GM19351 (cell line): Measurements from ENCODE around the gene P2RX5.
A peak's percentile ranks its signal among the peaks of the same experiment; 100 is the strongest.

Experiments used
- ATAC-seq: cut with Tn5 transposase; IDR thresholded peaks from one replicate; pipeline ENCODE4 v1.9.1; 2021; ENCODE audit warnings: mild to moderate bottlenecking, moderate library complexity; ENCODE audit not compliant: unreplicated experiment

P2RX5 gene

DNA sequence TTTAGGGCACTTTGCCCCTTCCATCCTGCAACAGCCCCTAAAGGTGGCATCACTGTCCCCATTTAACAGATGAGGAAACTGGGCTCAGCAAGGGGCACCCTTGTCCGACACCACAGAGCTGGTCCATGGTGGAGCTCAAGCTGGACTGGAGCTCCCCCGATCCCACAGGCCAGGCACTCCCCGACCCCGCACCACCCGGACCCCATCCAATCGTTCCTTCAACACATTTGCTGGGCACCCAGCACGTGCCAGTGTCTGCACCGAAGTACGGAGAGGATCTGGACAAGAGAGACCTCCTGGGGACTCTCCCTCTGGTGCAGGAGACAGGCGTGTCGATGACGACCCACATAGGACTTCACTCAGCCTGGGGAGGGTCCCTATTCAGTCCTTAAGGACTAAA, 13.9 kb downstream of the P2RX5 start:
- ATAC-seq: no peak

- no peak for ATAC-seq
Observed at GRCh38 chr17:3681565-3681964, 14.4 kb downstream of the P2RX5 start.

GRCh38 chr17:3681057-3681456, 14.9 kb downstream of the P2RX5 start:
- no peak for ATAC-seq

- no peak for ATAC-seq
Observed at GRCh38 chr17:3679531-3680126, 16.3 kb downstream of the P2RX5 start.

GRCh38 chr17:3678821-3679530, 17.0 kb downstream of the P2RX5 start:
- no peak for ATAC-seq

- ATAC-seq: no peak
Observed at GRCh38 chr17:3678095-3678820, 17.7 kb downstream of the P2RX5 start.

DNA sequence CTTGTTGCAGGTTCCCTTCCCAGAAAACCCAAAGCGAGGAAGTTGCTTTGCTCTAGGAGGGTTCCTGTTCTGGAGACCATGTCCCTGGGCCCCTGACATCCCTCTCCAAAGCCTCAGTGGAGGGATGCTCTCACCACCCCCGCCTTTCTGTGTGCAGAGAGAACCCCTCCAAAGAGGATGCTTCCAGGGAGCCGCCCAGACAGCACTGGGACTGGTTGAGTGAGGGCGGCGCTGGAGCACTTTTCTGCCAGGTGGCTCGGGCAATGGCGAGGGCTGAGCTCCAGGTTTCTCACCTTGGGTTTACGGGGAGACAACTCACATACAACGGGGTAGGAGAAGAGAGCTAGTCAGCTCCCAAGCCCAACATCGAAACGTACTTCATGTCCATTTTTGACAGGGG, 20.1 kb downstream of the P2RX5 start:
- no peak for ATAC-seq

DNA sequence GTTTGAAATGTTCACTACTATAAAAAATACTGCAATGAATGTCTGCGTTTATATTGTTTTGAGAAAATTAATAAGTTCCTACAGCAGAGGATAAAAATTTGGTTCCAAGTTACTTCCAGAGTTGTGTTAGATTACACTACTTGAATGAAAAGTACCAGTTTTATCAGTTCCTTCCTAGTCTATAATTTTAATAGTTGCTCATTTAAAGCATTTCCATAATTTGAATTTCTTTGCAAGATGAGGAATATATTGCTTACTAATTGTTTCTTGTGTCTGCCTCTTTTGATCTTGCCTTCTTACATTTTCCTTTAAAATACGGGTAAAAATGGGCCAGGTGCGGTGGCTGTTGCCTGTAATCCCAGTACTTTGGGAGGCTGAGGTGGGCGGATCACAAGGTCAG, 23.4 kb downstream of the P2RX5 start:
- no peak for ATAC-seq

DNA sequence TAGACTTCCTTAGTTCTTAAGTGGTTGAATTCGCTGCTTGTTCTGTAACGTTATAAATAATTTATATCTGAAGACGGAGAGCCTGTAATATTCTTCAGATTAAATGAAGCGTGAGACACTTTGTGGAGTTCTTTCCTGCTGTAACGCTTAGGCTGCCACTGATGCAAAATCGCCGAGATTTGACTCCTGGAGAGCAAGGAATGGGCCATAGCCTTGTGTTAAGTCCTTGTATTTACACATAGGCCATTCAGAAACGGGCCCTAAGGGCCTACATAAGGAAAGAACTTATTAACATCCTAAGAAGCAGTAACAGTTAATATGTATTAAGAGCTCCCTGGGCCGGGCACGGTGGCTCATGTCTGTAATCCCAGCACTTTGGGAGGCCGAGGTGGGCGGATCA, 26.4 kb downstream of the P2RX5 start:
- ATAC-seq: no peak

DNA sequence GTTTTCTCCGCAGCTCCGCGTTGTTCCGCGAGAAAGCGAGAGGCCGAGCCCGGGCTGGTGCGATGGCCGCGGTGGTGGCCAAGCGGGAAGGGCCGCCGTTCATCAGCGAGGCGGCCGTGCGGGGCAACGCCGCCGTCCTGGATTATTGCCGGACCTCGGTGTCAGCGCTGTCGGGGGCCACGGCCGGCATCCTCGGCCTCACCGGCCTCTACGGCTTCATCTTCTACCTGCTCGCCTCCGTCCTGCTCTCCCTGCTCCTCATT, 26.9 kb downstream of the P2RX5 start:
- ATAC-seq: peak; percentile 8

DNA sequence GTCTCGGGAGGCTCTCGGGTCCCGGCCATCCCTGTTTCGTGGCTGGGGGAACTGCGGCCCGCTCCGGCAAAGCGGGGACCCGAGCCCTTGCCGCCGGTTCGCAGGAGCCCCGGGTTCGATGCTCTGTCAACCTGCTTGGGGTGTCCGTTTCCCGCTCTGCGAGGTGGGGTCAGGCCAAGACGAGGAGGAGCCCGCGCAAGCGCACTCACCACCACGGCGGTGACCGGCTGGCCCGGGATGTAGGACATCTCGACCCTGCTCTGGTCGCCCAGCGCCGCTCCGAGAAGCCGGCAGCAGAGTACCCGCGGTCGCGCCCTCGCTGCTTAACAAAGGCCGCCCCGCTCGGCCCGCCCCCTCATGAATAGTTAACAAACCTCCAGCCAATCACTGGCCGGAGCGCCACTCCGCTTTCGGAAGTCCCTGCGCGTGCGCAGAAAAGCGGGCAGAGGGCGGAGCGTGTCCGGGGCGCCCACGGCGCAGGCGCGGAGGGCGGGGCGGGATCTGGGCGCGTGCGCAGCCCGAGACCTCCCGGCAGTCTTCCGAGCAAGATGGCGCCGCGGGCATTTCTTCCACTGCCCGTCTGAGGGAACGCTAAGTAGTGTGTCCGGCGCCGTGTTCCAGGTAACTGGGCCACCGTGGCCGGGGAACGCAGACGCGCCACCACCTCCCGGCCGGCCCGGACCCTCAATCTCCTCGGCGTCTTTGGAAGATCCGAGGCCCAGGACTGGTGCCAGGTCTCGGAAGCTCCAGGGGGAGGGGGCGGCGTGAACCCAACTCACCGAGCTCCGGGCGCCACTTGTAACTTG, 27.5 kb downstream of the P2RX5 start, which contains the start of the genes EMC6 and TAX1BP3:
Gene EMC6, plus strand, starts transcription at position 534 of the 806 bp plus-strand sequence. CDS start 335 bp downstream, outside the sequence.
Gene TAX1BP3, minus strand, starts transcription at position 300 of the 806 bp plus-strand sequence. Its CDS starts 52 bp downstream, at position 248.
- ATAC-seq: peak; percentile 89

GRCh38 chr17:3667366-3668278, 28.3 kb downstream of the P2RX5 start:
- ATAC-seq: peak; percentile 12

GRCh38 chr17:3666516-3666915, 29.4 kb downstream of the P2RX5 start:
- ATAC-seq: no peak

DNA sequence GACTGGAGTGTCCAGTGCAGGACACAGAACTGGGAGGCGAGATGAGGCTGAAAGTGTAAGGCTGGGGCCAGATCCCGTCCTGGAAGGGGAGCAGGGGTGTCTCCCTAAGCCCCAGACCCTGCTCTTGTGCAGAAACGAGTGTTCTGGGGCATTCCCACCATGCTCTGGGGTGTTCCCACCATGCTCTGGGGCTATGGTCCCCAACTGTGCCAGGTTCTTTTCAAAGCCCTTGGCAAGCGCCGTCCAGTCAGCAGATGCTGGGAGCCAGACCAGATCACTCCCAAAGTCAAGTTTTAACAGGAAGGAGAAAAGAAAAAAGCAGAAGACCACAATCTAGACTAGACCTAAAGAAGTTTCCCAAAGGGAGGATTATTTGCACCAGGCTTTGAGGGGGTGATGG, 30.1 kb downstream of the P2RX5 start:
- no peak for ATAC-seq

DNA sequence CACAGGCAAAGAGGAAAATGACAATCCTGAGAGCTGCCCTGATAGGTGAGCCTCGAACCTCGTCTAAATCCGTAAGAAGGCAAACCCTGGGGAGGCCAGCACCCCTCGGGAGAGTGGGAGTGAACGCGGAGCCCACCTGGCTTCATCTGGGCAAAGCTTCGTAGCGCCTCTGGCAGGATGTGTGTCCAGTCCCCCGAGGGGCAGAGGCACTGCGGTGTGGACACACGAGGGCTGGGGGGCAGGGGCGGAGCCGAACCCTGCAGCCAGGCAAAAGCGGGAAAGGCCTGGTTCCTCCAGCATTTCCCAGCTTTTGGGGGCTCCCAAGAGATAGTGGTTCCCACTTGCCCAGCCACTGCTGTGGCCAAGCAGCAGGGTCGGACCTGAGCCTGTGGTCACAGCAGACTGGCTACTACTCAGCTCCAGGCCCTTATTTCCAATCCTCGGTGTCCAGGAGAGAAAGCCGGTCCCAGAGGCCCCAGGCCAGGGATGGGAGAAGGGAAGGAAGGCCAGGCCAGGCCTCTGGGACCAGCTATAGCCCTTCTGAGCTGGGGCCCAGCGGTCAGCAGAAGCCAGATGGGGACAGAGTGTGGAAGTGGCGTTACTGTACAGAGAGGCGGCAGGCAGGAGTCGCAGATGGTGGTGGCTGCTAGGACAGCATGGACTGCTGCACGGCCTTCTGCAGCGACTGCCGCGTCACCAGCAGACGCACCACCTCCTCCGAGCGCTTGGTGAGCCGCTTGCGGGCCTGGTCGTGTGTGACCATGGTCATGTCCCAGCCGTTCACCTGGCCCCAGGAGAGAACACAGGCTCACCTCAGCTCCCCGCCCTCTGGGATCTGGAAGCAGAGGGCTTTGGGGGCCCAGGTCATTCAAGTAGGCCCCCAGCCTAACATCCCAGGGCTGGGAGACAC, 32.6 kb downstream of the P2RX5 start:
- no peak for ATAC-seq

DNA sequence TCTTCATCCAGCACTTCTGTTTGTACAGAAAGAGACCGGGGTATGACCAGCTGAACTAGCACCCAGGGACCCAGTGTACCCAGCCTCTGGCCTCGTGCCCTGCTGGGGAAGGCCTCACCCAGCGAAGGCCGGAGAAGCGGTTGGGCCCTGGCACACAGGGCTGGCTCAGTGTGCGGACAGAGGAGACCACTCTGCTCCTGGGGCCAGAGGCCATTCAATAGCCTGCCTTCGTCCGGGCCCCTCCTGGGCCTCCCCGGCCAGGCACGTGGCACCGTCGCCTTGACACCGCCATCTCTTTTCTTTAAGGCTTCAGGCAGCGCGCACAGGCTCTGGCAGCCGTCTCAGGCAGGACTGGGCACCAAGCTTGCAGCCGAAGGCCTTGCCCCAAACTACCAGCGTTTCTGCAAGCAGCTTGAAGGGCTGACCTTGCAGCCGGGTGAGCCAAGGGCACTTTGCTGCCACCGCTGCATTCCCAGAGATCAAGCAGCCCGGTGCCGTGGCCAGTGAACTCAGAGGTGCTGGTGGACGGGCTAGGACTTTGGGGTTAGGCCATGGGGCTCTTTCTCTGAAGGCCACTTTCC, 35.6 kb downstream of the P2RX5 start:
- no peak for ATAC-seq

DNA sequence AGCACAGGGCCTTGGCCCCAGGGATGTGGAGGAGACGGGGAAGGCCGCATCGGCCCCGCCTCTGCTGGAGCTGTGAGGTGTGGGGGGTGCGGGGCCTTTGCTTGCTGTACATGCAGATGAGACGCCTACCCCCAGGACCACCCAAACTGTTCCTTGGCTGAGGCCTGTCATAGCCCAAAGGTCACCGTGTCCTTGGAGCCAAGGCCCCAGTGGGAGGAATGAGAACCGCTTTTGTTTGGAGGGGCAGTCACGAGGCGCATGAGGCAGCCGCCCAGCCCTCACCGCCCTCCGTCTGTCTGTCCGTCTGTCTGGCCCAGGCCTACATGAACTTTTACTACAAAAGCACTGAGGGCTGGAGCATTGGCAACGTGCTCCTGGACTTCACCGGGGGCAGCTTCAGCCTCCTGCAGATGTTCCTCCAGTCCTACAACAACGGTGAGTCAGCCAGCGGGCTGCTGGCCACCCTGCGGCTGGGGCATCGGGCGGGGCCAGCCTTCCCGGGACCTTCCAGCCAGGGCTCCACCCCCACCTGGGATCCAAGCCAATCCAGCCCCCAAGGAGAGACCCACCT, 36.3 kb downstream of the P2RX5 start:
- ATAC-seq: no peak

DNA sequence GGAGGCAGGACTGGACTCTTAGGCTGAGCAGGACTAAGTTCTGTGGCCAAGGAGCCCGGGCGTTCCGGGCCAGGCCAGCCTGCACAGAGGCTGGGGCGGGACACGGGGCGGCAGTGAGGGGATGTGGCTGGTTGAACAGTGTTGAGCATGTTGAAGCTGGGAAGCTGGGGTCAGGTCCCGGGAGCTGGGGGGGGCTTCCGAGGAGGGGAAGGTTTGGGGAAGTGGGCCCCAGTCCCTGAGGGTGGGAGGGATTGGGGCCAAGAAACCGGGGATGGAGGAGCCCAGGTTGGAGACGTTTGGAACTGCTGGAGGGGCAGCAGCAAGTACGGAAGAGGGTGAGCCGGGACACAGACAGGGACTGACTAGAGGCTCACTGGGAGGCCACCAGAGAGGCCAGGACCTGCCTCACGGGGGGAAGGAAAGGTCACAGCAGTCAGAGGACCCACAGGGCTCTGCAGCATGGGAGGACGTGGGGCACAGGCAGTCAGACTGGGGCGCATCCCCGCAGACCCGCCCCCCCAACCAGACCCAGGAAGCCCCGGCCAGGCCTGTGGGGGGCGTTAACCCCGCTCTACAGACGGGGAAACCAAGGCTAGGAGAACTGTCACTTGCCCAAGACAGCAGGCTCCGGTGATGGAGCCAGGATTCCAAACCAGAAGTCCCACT, 37.0 kb downstream of the P2RX5 start:
- no peak for ATAC-seq
